ENCODE results near the gene TMEM218. TPM values are rescaled to one million over a fixed set of nuclear protein-coding genes. Genes with fewer than 3 reads are reported as not detected.

Gene TMEM218
- total RNA-seq, 1 donor from 2014 or later, result 18.8 TPM

DNA sequence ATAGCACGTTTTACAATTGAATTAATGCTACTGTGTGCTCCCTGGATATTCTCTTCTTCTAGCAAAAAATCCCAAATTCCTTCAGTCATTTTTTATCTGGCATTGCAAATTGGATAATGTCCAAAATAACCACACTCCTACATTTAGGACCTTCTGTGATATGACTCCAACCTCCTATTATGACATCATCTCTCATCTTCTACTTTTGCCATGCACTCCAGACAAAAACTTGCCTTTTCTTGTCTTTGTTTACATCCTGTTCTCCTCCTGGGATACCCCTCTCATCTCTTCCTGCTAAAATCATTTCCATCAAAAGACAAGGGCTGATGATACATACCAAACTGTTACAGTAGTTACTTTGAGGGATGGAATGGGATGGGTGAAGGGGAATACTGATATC, 20.6 kb upstream of the TMEM218 start:
- DNase-seq (ENCODE audit: low spot score in 2 of 2) (no peak), FAIRE-seq (no peak)

DNA sequence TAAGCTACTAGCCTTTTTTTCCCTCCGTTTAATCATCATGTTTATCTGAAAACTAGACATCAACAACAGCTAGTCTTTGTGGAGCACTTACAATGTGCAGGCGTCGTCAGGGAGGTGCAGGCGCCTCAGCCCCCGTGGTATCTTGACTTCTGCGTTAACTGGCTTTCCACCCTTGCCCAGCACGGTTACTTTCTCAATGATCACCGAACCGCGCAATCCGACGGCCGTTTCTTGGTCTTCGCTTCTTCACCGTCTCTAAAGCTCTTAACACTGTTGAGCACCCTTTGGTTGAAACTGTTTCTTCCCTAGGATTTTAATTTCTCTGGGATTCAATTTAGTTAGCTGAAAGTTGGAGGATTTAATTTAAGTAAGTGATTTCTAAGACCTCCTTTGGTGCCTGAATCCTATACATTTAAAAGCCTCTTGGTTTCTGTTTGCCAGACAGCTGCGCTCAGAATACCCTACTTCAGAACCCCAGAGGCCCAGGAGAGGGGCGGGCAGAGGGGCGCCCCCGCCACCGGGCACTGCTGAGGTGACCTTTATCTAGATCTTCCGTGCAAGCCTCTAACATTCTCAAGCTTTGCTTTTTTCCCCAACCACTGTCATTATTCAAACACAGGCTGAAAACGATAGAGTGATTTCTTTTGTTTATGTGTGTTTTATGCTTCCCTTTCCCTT, 18.0 kb upstream of the TMEM218 start:
- DNase-seq (ENCODE audit: low spot score in 2 of 2) (no peak), FAIRE-seq (no peak)

DNA sequence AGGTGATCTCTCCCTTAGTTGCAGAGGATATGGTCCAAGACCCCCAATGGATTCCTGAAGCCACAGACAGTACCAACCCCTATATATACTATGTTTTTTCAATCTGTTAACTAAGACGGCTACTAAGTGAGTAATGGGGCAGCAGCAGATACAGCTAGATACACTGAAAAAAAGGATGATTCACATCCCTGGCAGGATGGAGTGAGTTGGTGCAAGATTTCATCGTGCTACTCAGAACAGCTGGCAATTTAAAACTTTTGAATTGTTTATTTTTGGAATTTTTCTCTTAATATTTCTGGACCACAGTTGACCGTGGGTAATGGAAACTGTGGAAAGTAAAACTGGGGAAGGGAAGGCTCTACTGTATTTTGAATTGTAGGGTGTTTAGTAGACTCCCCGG, 17.0 kb upstream of the TMEM218 start:
- no peak for FAIRE-seq

DNA sequence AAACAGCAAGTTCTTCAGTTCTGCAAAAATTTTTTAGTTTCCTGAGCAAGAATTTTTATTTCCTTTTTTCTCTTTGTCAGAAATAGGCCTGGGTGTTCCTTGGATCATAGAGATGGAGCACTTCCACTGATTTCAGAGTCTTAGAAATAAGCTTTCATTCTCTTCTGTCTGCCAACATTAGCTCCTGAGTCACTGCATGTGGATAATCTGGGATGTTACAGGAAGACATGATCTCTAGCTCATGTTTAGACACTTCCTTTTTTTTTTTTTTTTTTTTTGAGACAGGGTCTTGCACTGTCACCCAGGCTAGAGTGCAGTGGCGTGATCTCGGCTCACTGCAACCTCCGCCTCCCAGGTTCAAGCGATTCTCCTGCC, 13.2 kb upstream of the TMEM218 start:
- DNase-seq (ENCODE audit: low spot score in 2 of 2) (no peak), FAIRE-seq (no peak)

More for the DNA sequence above, 17.0 kb upstream of the TMEM218 start:
- DNase-seq (ENCODE audit: low spot score in 2 of 2), result no peak

GRCh38 chr11:125123947-125124617, 12.7 kb upstream of the TMEM218 start:
- no peak for DNase-seq (ENCODE audit: low spot score in 2 of 2)
- FAIRE-seq, result no peak

GRCh38 chr11:125123194-125123946, 11.9 kb upstream of the TMEM218 start:
- FAIRE-seq (no peak), DNase-seq (ENCODE audit: low spot score in 2 of 2) (no peak)

- DNase-seq (ENCODE audit: low spot score in 2 of 2) (no peak), FAIRE-seq (no peak)
These were observed 6.0 kb upstream of the TMEM218 start for GRCh38 chr11:125117429-125117828.

GRCh38 chr11:125114518-125114917, 3.1 kb upstream of the TMEM218 start:
- FAIRE-seq (no peak), DNase-seq (ENCODE audit: low spot score in 2 of 2) (no peak)

GRCh38 chr11:125112208-125112604, 780 bp upstream of the TMEM218 start:
- DNase-seq (ENCODE audit: low spot score in 2 of 2) (no peak), FAIRE-seq (no peak)

DNA sequence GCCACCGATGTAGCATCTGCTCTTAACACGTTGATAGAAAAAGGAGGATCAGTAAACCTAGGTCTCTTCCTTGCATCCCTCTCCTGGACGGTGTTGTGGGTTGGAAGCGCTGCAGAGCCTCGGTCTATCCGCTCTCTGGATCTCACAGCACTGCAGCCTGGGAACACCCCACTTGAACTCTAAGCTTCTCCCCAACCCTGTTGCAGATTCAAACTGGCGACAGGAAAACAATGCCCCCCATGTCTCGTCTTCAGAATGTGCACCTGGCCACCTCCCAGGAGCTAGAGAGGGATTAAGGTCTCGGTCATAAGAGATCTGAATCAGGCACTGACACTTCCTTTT, 454 bp downstream of the TMEM218 start:
- FAIRE-seq (no peak), DNase-seq (ENCODE audit: low spot score in 2 of 2) (no peak)

DNA sequence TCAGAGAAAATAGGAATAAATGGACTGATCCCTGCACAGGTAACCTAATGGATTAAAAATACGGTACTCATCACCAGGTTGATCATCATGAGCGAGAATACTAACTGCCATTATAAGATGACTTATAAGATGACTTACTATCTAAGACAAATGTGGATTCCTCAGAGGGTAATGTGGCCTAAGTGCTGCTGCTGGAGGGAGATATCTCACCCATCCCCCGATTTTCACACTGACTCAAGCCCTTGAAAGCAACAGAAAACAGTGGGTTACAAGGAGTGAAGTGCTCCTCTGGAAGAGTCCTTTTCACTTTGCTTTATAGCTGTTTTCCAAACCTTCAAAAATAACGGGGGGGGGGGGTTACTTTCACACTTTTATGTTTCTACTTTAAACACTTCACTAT, 920 bp downstream of the TMEM218 start:
- FAIRE-seq (no peak), DNase-seq (ENCODE audit: low spot score in 2 of 2) (no peak)

GRCh38 chr11:125108469-125108868, 3.0 kb downstream of the TMEM218 start:
- FAIRE-seq (no peak), DNase-seq (ENCODE audit: low spot score in 2 of 2) (no peak)

DNA sequence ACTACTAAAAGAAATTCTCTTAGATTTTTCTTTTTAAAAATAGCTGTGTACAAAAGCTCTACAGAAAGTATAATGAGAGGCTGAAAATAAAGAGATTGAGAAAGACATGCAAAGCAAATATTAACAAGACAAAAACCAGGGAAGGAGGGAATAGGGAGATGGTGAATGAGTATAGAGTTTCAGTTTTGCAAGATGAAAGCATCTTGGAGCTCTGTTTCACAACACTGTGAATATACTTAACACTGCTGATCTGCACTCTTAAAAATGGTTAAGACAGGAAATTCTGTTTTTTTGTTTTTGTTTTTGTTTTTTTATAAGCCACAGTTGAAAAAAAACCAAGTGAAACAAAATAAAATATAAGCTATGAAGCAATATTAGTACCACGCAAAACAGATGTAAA, 5.5 kb downstream of the TMEM218 start:
- FAIRE-seq, result no peak
- no peak for DNase-seq (ENCODE audit: low spot score in 2 of 2)

DNA sequence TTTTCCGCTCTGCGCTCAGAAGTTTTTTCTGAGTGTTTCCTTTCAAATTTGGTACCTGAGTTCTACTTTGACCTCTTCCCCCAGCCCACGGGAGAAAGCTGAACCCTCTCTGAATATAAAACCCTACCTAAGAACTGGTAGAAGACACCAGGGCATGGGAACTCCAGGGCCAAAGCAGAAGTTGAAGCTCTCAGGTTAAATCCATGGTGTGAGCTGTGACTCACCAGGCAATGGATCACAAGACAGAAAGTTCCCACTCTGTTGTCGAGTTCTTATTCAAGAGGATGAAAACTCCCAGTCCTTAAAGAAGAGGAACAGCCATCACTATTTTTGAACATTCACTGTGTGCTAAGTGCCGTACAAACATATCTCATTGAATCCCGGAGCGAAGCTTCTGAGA, 8.9 kb downstream of the TMEM218 start:
- DNase-seq (ENCODE audit: low spot score in 2 of 2) (no peak), FAIRE-seq (no peak)

GRCh38 chr11:125102025-125102424, 9.4 kb downstream of the TMEM218 start:
- FAIRE-seq, result no peak

GRCh38 chr11:125101596-125101995, 9.8 kb downstream of the TMEM218 start:
- FAIRE-seq (no peak), DNase-seq (ENCODE audit: low spot score in 2 of 2) (no peak)

More at GRCh38 chr11:125102025-125102424, 9.4 kb downstream of the TMEM218 start:
- DNase-seq (ENCODE audit: low spot score in 2 of 2), result no peak

DNA sequence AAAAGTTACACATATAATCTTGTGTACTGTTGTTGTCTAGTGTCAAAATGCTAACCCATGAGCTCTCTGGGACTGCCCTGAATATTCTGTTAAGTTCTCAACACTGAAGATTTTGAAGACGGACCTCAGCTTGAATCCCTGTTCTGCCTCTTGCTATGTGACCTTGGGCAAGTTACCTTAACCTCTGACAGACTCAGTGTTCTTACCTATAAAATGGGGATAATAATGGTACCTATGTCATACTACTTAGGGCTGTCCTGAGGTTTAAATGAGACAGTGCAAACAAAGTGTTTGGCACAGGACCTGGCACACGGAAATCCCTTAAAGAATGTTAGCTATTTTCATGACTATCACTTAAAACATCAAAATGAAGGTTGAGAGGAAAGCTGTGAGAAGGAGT, 11.3 kb downstream of the TMEM218 start:
- no peak for DNase-seq (ENCODE audit: low spot score in 2 of 2)
- FAIRE-seq, result no peak

DNA sequence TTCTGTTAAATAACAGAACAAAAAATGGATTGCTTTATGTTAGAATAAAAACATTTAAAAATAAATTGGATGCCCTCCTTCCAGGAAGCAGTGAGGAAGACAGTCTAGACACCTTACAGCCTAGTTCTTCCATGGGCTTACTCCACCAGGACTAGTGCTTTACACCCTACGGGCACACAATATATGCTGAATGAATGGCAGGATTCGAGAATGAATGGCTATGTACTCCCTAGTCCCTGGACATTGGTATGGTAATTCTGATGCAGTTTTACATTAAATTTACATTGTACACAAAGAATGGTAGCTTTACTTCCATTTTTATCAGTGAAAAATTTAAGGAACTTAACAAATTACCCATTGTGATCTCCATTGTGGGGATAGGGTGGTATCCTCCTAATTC, 16.7 kb downstream of the TMEM218 start:
- FAIRE-seq (no peak), DNase-seq (ENCODE audit: low spot score in 2 of 2) (no peak)

- DNase-seq (ENCODE audit: low spot score in 2 of 2), result no peak
- no peak for FAIRE-seq
These were observed 17.9 kb downstream of the TMEM218 start for GRCh38 chr11:125093502-125093901.

DNA sequence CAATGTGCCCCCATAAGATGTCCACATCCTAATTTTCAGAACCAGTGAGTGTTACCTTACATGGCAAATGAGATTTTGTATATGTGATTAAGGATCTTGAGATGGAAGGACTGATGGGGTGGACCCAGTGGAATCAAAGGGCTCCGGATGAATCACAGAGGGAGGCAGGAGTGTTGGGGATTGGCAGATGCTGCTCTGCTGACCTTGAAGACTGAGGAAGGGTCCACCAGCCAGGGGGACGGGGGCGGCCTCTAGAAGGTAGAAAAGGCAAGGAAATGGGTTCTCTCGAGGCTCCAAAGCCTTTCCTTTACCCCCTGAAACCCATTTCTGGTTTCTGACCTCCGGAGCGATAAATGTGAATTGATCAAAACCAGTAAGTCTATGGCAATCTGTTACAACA, 18.8 kb downstream of the TMEM218 start:
- FAIRE-seq (no peak), DNase-seq (ENCODE audit: low spot score in 2 of 2) (no peak)

GRCh38 chr11:125091877-125092664, 19.4 kb downstream of the TMEM218 start:
- FAIRE-seq (no peak), DNase-seq (ENCODE audit: low spot score in 2 of 2) (no peak)

Data from frontal cortex (tissue), 4 donors.